ENCODE results near the gene P4HA2. TPM values are rescaled to one million over a fixed set of nuclear protein-coding genes. Genes with fewer than 3 reads are reported as not detected.

P4HA2 gene
- total RNA-seq, 6 donors from 2014 or later: 37.7 to 85.2 (median 57.5) TPM

DNA sequence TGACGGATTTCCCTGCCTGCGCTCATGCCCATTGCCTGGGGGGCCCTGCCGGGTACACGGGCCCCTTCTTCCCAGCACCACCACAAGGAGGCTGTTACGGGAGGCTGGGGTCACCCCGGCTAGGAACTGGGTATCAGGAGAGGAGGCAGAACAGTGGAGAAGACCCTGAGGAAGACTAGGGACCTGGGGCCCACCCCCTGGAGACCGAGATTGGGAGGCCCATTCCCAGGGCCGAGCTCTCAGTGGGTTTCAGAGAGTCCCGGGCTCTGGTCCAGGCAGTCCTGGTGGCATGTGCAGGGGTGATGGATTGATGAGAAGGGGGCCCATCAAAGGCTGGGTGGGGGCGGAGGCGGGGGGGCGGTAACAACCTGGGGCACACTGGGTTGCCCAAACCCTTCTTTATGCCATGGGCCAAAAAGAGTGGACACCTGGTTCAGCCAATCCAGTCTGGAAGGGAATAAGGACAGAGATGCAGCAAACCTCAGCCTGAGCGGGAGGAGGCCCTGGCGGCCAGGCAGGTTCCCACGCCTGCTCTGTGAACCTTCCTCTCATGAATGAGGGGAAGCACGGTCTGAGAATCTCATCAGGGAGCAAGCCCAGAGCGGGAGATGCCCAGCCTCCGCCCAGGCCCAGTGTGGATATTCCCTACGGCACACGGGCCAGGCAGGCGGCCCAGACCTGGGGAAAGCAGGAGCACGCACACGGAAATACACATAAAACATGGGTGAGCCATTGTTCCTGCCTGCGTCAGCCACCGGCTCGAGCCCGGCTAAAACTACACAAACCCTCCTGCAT is 785 bp upstream of the P4HA2 start:
- 78 to 90% methylated on average over 19 to 23 of the region's 27 CpGs for WGBS, 2 donors
- Histone ChIP-seq H3K27me3 (no peaks in the 10 kb centered on the region), H3K9me3 (no peaks in the 10 kb centered on the region), H3K4me1 (peaks cover 17 to 53% (median 38%) of the 10 kb centered on the region in 4 donors), H3K36me3 (no peaks in the 10 kb centered on the region), H3K27ac (peak overlapping the region; percentile 82 to 93 (median 84)), H3K4me3 (peak overlapping the region; percentile 15 to 75 (median 73))
- no peak for ATAC-seq (ENCODE audit: low FRiP score in 2 of 2)
- TF ChIP-seq POLR2A (IDR thresholded peaks at IDR 0.05) (no peak), POLR2AphosphoS5 (IDR thresholded peaks at IDR 0.05) (no peak), EP300 (IDR thresholded peaks at IDR 0.05) (no peak)
- TF ChIP-seq, protein P1, sequence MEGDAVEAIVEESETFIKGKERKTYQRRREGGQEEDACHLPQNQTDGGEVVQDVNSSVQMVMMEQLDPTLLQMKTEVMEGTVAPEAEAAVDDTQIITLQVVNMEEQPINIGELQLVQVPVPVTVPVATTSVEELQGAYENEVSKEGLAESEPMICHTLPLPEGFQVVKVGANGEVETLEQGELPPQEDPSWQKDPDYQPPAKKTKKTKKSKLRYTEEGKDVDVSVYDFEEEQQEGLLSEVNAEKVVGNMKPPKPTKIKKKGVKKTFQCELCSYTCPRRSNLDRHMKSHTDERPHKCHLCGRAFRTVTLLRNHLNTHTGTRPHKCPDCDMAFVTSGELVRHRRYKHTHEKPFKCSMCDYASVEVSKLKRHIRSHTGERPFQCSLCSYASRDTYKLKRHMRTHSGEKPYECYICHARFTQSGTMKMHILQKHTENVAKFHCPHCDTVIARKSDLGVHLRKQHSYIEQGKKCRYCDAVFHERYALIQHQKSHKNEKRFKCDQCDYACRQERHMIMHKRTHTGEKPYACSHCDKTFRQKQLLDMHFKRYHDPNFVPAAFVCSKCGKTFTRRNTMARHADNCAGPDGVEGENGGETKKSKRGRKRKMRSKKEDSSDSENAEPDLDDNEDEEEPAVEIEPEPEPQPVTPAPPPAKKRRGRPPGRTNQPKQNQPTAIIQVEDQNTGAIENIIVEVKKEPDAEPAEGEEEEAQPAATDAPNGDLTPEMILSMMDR (IDR thresholded peaks at IDR 0.05): no peak
- DNase-seq: peak; percentile 8 to 46

GRCh38 chr5:132227235-132227484 is 493 bp downstream of the P4HA2 start:
- DNase-seq (no peak), ATAC-seq (ENCODE audit: low FRiP score in 2 of 2) (no peak)
- no peak for TF ChIP-seq EP300 (IDR thresholded peaks at IDR 0.05)
- TF ChIP-seq POLR2A (IDR thresholded peaks at IDR 0.05): no peak
- TF ChIP-seq, protein P1 (IDR thresholded peaks at IDR 0.05): no peak
- TF ChIP-seq POLR2AphosphoS5 (IDR thresholded peaks at IDR 0.05): no peak
- no peaks in the 10 kb centered on the region for H3K36me3 ChIP-seq
- H3K27ac ChIP-seq: peak overlapping the region; percentile 82 to 93 (median 84)
- WGBS, 2 donors: 0 to 13% methylated on average over 1 to 3 of the region's 13 CpGs
- H3K4me1 ChIP-seq: peaks cover 19 to 62% (median 39%) of the 10 kb centered on the region in 4 donors
- no peaks in the 10 kb centered on the region for H3K9me3 ChIP-seq
- peak overlapping the region; percentile 15 to 75 (median 73) for H3K4me3 ChIP-seq
- H3K27me3 ChIP-seq: no peaks in the 10 kb centered on the region

GRCh38 chr5:132226516-132227234 is 978 bp downstream of the P4HA2 start:
- ATAC-seq (ENCODE audit: low FRiP score in 2 of 2): peak in 1 of 2 donors; percentile 33
- 62 to 69% methylated on average over 23 of the region's 23 CpGs for WGBS, 2 donors
- DNase-seq: peak; percentile 4 to 24
- Histone ChIP-seq H3K27me3 (no peaks in the 10 kb centered on the region), H3K27ac (peak overlapping the region; percentile 82 to 93 (median 84)), H3K4me3 (peak overlapping the region; percentile 15 to 75 (median 73)), H3K4me1 (peaks cover 19 to 62% (median 40%) of the 10 kb centered on the region in 4 donors), H3K9me3 (no peaks in the 10 kb centered on the region), H3K36me3 (no peaks in the 10 kb centered on the region)
- TF ChIP-seq POLR2A (IDR thresholded peaks at IDR 0.05) (peak in 1 of 4 donors; percentile 21), EP300 (IDR thresholded peaks at IDR 0.05) (no peak), POLR2AphosphoS5 (IDR thresholded peaks at IDR 0.05) (no peak)
- TF ChIP-seq, protein P1 (IDR thresholded peaks at IDR 0.05): no peak

- Histone ChIP-seq H3K9me3 (no peaks in the 10 kb centered on the region), H3K27me3 (no peaks in the 10 kb centered on the region), H3K27ac (peak overlapping the region; percentile 36 to 93 (median 62)), H3K4me3 (peak overlapping the region in 1 of 4 donors; percentile 74), H3K36me3 (no peaks in the 10 kb centered on the region), H3K4me1 (peaks cover 22 to 57% (median 40%) of the 10 kb centered on the region in 4 donors)
- TF ChIP-seq POLR2AphosphoS5 (IDR thresholded peaks at IDR 0.05): no peak
- no peak for TF ChIP-seq POLR2A (IDR thresholded peaks at IDR 0.05)
- no peak for TF ChIP-seq EP300 (IDR thresholded peaks at IDR 0.05)
- TF ChIP-seq, protein P1 (IDR thresholded peaks at IDR 0.05): no peak
- ATAC-seq (ENCODE audit: low FRiP score in 2 of 2) (peak in 1 of 2 donors; percentile 51), DNase-seq (peak; percentile 12 to 44)
- WGBS, 2 donors: 46 to 52% methylated on average over 11 to 13 of the region's 13 CpGs
Measured at GRCh38 chr5:132225165-132226032, 2.3 kb downstream of the P4HA2 start.

Measured in upper lobe of left lung (tissue), 6 donors.